Activated CD8-positive, alpha-beta memory T cell treated with anti-CD3 and anti-CD28 coated beads for 36 hours (primary cell): ENCODE results near the gene PSD. TPM values are rescaled to one million over a fixed set of nuclear protein-coding genes. Genes with fewer than 3 reads are reported as not detected.

ENCODE experiments used
- total RNA-seq, 2 experiments: library from RNA; stranded (reverse); gene quantifications; one replicate each; pipeline ENCODE4 v1.2.3, GENCODE V29; 2021

The PSD gene
- total RNA-seq, 2 experiments from 2014 or later = 3.6 to 4.9 TPM

Other genes with a start within 250 kb of the PSD start
- not detected for gene ELOVL3, start 192.5 kb downstream of the PSD start, total RNA-seq
- gene PITX3, start 177.3 kb downstream of the PSD start, total RNA-seq = not detected
- 10 to 100 TPM; 34.9 to 36.1 TPM for gene GBF1, start 173.3 kb downstream of the PSD start, total RNA-seq
- gene NFKB2, start 23.1 kb downstream of the PSD start, total RNA-seq = 100 to 1,000 TPM; 272 to 279 TPM
- gene FBXL15, start 2.1 kb upstream of the PSD start, total RNA-seq = 10 to 100 TPM; 13.2 to 14.4 TPM
- gene CUEDC2, start 13.8 kb upstream of the PSD start, total RNA-seq = 10 to 100 TPM; 64.6 to 66.0 TPM
- under 1 TPM; 0.40 to 0.74 TPM for gene C10orf95, start 32.8 kb upstream of the PSD start, total RNA-seq
- gene ACTR1A, start 83.9 kb upstream of the PSD start, total RNA-seq = 10 to 100 TPM; 70.0 to 74.0 TPM
- 1 to 10 TPM; 6.8 to 7.4 TPM for gene SUFU, start 85.2 kb upstream of the PSD start, total RNA-seq
- gene TRIM8, start 225.7 kb upstream of the PSD start, total RNA-seq = 10 to 100 TPM; 67.1 to 71.0 TPM